ENCODE measurements around the gene MAP3K10.
"Not testable (repeated sequence)": the region's sequence is repeated elsewhere in the genome, so short reads cannot be mapped to it uniquely, and the experiment has no call there.

MAP3K10 gene

GRCh38 chr19:40162104-40162503 is 29.1 kb upstream of the MAP3K10 start:
- H3K27ac ChIP-seq = no peak overlapping the region
- TF ChIP-seq ZFX (IDR thresholded peaks at IDR 0.05) (no peak), CTCF (conservative IDR thresholded peaks at IDR 0.05) (no peak)

GRCh38 chr19:40163541-40164129 is 27.6 kb upstream of the MAP3K10 start:
- no peak overlapping the region for H3K27ac ChIP-seq
- TF ChIP-seq CTCF (conservative IDR thresholded peaks at IDR 0.05) (no peak), ZFX (IDR thresholded peaks at IDR 0.05) (no peak)

- TF ChIP-seq CTCF (conservative IDR thresholded peaks at IDR 0.05) = peak; percentile 72
- TF ChIP-seq ZFX (IDR thresholded peaks at IDR 0.05) = no peak
- H3K27ac ChIP-seq = no peak overlapping the region
Measured at GRCh38 chr19:40165362-40165937, 25.8 kb upstream of the MAP3K10 start.

- not testable (repeated sequence) for H3K27ac ChIP-seq
Measured at GRCh38 chr19:40169482-40170302, 21.5 kb upstream of the MAP3K10 start.

- not testable (repeated sequence) for H3K27ac ChIP-seq
Measured at GRCh38 chr19:40170303-40170989, 20.8 kb upstream of the MAP3K10 start.

GRCh38 chr19:40171293-40171692 is 19.9 kb upstream of the MAP3K10 start:
- not testable (repeated sequence) for H3K27ac ChIP-seq

- no peak overlapping the region for H3K27ac ChIP-seq
- TF ChIP-seq CTCF (conservative IDR thresholded peaks at IDR 0.05) = no peak
- no peak for TF ChIP-seq ZFX (IDR thresholded peaks at IDR 0.05)
Measured at GRCh38 chr19:40174092-40174491, 17.1 kb upstream of the MAP3K10 start.

GRCh38 chr19:40175820-40176219 is 15.4 kb upstream of the MAP3K10 start:
- H3K27ac ChIP-seq = no peak overlapping the region
- TF ChIP-seq CTCF (conservative IDR thresholded peaks at IDR 0.05) (no peak), ZFX (IDR thresholded peaks at IDR 0.05) (no peak)
